ENCODE data around the gene HSDL1. TPM values are rescaled to one million over a fixed set of nuclear protein-coding genes. Genes with fewer than 3 reads are reported as not detected.

HSDL1 gene
- total RNA-seq, 1 experiment from 2014 or later = 18.6 TPM

DNA sequence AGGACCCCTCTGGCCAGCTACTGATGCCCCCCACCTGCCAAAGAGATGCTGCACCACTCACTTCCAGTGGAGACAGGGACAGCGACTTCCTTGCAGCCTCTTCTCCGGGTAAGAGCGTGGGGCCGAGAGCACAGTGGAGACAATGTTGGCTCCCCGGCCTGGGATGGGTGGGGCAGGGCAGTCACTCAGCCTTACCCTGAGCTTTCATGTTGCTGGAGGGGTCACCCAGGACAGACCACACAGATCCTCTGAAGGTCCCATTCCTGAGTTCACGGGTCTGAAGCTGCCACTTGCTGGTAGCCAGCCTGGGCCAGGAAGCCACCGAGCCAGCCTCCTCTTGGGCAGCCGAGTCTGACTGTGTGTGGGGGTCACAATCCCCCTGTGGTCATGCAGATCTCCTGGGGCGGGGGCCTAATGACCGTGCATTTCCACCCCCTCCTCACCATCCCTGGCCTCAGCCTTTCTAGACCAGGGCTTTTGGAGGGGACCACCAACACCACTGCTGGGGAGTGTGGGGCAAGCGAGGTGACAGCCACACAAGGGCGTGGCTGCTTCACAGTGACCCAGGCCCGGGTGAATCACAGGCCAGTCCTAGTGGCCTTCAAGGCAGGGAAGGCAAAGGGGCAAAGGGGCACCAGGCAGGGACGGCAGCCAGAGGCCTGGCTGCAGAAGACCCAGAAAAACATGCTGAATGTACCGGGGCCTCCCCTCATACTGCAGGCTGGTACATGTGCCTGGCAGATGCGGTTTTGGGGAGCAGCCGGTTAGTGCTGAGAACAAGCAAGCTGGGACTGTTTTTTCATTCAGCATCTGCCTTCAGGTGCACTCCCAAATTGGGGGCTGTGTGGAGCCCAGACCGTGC, 31.4 kb upstream of the HSDL1 start:
- no peak for DNase-seq (ENCODE audit: low read depth)

- no peak for DNase-seq (ENCODE audit: low read depth)
These were observed 30.5 kb upstream of the HSDL1 start for GRCh38 chr16:84175350-84176081.

DNA sequence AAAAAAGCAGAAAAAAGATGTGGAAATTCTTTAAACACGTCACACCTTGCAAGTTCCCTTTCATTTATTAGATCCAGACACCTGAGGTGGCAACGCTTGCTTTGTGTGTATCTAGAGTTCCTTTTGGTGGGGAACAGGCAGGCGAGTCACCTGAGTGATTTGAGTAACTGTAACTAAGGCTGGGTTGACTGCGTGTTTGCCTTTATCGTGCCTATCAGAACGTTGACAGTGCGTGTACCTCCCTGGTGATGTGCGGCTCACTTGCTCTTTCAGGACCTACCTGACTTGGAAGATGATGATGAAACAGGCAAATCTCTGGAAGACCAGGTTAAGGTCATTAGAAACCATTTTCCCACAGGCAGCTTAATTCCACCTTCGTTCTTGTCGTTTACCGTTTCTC, 29.4 kb upstream of the HSDL1 start:
- no peak for DNase-seq (ENCODE audit: low read depth)

DNA sequence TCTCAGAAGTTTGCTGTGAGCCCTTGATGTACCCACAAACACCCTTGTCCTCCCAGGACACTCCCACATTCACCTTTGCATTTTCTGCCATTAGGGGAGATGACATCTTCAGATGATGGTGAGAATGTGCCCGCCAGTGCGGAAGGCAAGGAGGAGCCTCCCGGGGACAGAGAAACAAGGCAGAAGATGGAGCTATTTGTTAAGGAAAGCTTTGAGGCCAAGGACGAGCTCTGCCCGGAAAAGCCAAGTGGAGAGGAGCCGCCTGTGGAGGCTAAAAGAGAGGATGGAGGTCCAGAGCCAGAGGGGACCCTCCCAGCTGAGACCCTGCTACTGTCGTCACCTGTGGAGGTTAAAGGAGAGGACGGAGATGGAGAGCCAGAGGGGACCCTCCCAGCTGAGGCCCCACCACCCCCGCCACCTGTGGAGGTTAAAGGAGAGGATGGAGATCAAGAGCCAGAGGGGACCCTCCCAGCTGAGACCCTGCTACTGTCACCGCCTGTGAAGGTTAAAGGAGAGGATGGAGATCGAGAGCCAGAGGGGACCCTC, 24.9 kb upstream of the HSDL1 start:
- no peak for DNase-seq (ENCODE audit: low read depth)

DNA sequence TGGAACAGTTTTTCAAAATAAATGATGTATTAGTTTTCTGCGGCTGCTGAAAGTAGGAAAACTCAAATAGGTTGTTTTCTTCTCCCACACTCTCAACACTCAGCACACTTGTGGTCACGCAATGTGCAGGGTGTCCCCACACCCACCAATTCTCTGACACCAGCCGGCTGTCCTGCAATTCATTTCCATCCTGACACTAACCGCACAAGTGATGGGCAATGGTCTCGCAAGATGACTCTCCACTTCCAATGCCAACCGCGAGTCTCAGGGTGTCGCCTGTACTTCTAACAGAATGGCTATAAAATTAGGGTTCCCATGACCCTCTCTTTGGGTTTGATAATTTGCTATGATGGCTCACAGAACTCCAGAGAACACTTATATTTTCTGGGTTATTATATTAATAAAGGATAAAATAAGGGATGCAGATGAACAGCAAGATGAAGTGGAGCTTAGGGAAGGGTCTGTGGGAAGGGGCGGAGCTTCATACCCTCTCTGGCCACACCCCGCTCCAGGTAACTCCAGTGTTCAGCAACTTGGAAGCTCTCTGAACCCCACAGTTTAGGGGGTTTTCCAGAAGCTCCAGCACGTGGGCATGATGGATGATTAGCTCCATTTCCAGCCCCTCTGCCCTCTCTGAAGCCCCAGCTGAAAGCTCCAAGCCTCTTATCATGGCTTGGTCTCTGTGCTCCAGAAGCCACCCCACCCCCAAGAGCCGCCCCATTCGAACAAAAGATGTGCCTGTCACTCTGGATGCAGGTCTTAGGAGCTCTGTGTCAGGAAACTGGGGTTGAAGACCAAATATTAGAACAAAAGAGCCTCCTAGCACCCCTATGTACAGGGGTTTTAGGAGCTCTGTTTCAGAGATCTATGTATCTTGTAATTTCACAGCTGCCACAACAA, 22.1 kb upstream of the HSDL1 start:
- no peak for DNase-seq (ENCODE audit: low read depth)

DNA sequence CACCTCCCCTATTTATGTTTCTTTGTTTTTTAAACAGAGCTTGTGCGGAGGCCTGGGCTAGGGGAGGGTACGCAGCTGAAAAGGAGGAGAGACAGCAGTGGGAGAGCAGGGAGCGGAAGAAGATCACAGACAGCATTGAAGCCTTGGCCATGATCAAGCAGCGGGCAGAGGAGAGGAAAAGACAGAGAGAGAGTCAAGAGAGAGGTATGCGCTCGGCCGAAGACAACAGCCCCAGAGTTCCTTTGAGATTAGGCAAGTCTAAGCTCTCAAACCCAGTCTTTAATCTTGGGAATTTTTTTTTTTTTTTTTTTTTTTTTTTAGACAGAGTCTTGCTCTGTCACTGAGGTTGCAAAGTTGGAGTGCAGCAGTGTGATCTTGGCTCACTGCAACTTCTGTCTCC, 20.8 kb upstream of the HSDL1 start:
- no peak for DNase-seq (ENCODE audit: low read depth)

GRCh38 chr16:84161801-84162200, 16.8 kb upstream of the HSDL1 start:
- no peak for DNase-seq (ENCODE audit: low read depth)

GRCh38 chr16:84161037-84161436, 16.1 kb upstream of the HSDL1 start:
- no peak for DNase-seq (ENCODE audit: low read depth)

DNA sequence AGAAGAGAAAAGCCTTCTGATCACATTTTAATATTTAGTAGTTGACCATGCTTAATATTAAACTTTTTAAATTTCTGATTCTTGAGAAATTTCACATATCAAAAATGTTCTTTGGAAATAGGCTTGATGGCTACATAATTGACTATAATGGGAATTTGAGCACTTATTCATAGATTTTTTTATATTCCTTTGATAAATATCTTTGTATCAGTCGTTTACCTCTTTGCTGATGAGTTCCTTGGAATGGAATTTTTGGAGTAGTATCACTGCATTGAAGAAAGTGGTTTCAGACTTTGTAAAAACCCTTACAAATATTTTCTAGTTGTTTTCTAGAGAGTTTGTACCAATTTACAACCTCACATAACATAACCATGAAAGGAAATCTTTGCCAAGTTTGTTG, 14.8 kb upstream of the HSDL1 start:
- DNase-seq (ENCODE audit: low read depth) = no peak

DNA sequence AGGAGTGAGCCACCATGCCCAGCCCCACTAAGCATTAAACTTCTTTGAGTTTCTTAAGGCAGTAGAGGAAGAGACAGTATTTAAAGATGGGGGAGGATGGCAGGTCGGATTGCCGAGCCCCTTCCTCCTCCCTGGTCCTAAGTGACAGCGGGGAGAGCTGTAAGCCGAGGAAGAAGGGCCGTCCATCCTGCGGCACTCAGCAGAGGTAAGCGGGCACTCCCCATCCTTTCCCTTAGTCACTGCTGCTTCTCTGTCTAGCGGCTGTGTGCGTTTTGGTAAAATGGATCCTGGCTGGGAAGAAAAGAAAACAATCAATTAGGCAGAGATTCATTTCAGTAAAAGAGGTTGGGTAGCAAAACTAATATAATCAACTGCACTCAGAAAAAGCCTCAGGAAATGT, 14.0 kb upstream of the HSDL1 start:
- DNase-seq (ENCODE audit: low read depth) = no peak

DNA sequence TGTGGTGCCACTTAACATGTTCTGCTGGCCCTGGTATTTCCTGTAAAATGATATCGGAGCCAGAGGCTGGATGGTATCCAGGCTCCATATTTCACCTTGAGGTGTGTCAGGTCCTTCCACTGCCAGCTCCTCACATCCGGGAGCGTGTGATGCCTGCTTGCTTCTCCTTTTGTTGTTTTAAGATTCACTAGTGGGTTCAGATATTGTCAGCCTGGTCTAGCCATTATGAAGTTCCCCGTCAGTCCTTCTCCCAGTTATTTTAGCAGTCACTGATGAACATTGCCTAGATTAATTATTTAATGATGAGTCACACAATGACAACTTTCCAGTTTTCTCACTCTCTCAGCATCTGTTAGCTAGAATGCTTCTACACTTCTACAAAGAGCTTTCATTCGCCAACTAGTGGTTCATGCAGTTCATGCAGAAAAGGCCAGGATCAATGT, 11.4 kb upstream of the HSDL1 start:
- DNase-seq (ENCODE audit: low read depth) = no peak

DNA sequence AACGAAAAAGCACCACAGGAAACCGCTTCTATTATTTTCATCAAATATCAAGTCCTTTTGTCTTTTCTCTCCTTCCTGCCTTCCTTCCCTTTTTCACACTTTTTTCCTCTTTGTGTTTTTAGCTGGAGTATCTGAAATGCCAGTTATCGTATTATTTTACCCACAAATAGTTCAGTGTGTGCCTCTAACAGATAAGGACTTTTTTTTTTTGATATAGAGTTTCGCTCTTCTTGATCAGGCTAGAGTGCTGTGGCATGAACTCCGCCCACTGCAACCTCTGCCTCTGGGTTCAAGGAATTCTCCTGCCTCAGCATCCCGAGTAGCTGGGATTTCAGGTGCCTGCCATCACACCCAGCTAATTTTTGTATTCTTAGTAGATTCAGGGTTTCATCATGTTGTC, 10.8 kb upstream of the HSDL1 start:
- DNase-seq (ENCODE audit: low read depth) = no peak

DNA sequence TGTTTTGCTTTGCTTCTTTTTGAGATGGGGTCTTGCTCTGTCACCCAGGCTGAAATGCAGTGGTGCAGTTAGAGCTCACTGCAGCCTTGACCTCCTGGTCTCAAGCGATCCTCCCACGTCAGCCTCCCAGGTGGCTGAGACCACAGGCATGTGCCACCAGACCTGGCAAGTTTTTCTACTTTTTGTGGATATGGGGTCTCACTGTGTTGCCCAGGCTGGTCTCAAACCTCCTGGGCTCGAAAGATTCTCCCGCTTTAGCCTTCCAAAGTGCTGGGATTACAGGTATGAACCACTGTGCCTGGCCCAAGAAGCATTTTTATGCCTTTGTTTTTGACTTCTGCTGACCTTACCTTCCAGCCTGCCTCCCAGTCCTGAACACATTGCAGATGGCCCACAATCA, 10.2 kb upstream of the HSDL1 start:
- DNase-seq (ENCODE audit: low read depth) = no peak

GRCh38 chr16:84153660-84154214, 8.8 kb upstream of the HSDL1 start:
- no peak for DNase-seq (ENCODE audit: low read depth)

DNA sequence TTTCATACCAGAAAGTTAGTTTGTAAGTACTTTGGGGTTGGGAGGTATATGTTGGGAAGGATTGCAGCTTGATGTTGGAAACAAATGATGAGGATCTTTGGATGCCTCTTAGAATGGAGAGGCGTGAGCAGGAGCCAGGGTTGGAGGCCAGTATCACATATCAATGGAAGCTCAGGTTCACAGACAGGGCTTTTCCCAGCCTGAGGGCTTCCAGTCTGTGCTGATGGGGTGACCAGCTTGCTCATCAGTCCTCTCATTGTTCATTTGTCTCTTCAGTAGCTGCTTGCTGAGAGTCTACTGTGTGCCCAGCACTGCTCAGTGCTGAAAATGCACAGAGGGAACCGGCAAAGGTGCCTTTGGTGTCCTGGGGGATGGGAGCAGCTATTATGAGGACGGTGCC, 5.9 kb upstream of the HSDL1 start:
- no peak for DNase-seq (ENCODE audit: low read depth)

DNA sequence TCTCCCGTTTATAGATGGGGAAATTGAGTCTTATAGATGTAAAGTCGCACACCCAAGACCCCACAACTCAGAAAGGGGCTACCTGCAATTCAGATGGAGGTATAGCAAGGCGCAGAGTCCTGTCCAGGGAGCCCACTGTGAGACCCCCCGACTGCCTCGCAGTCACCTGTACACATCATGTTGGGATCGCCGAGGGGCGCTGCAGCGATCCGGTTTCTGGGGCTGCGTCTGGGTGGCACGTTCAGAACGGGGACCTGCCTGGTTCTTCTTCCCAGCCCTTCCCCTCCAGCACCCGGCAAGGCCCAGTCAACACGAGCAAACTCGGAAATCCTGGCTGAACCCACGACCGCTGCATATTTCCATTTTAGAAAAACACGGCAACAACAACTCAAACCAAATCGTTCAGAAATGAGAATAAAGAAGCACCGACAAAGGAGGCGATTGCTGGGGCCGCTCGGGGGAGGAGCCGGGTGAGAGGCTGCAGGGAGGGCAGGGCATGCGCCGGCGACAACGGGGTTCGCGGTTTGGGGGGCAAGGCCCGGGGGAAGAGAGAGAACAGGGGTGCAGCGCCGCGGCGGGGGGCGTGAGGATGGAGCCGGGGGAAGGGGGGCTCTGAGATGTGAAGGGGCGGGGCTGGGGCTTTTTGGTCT, 643 bp downstream of the HSDL1 start:
- DNase-seq (ENCODE audit: low read depth) = no peak

DNA sequence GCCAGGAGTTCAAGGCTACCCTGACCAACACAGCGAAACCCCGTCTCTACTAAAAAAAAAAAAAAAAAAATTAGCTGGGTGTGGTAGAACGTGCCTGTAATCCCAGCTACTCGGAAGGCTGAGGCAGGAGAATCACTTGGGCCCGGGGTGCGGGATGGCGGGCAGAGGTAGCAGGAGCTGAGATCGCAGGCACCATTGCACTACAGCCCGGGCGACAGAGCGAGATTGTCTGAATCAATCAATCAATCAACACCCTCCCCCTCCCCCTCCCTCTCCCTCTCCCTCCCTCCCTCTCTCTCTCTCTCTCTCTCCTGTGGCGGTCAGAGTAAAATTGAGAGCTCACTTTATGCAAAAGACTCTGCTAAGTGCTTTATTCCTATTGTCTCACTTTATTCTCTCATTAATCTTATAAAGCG, 1.2 kb downstream of the HSDL1 start:
- no peak for DNase-seq (ENCODE audit: low read depth)

DNA sequence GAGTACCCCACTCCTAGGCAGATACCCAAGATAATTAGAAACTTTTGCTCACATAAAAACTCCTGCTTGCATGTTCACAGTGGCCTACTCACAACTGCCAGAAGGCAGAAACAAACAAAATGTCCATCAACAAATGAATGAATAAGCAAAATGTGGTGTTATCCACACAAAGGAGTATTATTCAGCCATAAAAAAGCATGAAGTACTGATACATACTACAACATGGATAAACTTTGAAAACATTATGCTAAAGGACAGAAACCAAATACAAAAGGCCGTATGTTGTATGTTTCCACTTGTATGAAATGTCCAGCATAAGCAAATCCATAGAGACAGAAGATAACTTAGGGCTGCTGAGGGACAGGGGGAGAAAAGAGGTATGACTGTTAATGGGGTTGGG, 1.9 kb downstream of the HSDL1 start:
- DNase-seq (ENCODE audit: low read depth) = no peak

GRCh38 chr16:84141143-84141670, 3.8 kb downstream of the HSDL1 start:
- no peak for DNase-seq (ENCODE audit: low read depth)

DNA sequence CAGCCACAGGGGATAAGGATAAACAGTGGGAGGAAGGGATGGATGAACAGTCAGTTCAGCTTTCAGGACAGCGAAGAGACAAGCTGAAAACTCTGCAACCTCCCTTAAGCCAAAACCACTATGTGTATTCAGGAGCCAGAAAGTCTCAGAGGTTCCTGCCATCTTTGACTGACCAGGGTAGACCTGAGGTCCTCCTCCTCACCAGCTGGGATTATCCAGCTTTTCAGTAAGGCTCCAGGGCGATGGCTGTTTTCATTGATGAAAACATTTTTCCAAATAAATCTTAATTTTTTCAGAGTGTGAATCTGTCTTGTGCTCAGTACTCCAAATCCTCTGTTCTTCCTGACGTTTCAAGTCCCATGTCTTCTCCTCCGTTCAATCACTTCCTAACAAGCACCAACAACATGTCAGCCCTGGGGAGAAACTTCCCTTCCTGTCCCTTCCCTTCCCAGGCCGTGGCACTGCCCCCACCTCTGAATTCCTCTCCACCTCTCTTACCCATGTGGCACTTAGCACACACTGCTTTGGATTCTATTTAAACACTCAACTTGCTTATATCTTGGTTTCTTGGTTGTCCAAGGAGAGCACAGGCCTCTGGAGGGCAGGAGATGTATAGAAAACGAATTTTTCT, 5.2 kb downstream of the HSDL1 start:
- no peak for DNase-seq (ENCODE audit: low read depth)

All from RPMI7951 (cell line).